ENCODE data around the gene DUSP12.

DNA sequence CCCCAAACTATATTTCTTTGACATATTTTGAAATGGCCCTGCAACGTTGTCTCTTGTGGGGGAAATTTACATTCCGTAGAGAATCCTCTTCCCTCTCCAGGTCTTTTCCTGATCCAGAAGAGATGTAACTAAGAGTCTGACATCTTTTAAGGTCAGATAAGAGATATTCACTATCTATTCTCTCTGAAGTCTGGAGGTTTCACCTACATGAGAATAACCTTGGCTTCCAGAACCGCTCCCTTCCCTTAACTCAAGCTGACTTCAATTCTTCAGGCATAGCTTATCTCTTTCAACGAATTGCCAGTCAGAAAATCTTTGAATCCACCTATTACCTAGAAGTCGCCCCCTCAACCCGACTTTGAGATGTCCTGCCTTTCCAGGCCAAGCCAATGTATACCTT, 18.3 kb upstream of the DUSP12 start:
- TF ChIP-seq, protein P1, sequence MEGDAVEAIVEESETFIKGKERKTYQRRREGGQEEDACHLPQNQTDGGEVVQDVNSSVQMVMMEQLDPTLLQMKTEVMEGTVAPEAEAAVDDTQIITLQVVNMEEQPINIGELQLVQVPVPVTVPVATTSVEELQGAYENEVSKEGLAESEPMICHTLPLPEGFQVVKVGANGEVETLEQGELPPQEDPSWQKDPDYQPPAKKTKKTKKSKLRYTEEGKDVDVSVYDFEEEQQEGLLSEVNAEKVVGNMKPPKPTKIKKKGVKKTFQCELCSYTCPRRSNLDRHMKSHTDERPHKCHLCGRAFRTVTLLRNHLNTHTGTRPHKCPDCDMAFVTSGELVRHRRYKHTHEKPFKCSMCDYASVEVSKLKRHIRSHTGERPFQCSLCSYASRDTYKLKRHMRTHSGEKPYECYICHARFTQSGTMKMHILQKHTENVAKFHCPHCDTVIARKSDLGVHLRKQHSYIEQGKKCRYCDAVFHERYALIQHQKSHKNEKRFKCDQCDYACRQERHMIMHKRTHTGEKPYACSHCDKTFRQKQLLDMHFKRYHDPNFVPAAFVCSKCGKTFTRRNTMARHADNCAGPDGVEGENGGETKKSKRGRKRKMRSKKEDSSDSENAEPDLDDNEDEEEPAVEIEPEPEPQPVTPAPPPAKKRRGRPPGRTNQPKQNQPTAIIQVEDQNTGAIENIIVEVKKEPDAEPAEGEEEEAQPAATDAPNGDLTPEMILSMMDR (IDR thresholded peaks at IDR 0.05) = no peak
- no peak for TF ChIP-seq POLR2A (IDR thresholded peaks at IDR 0.05)

Measured in Peyer's patch (tissue), 4 donors.